A673 (cell line): Measurements from ENCODE around the gene SH3BP2. TPM values are rescaled to one million over a fixed set of nuclear protein-coding genes. Genes with fewer than 3 reads are reported as not detected.

ENCODE experiments used
- BruUV-seq: library from RNA; stranded (reverse); fragments of 400-500 nt; replicated peaks from 2 replicates; lab custom pipeline; 2021; lab: Mats Ljungman, UMichigan
- CTCF ChIA-PET: fragments of 300-600 bp; sonication (Branson Sonifier 250); formaldehyde crosslinking; loops from one replicate; lab custom pipeline; 2022; ENCODE audit warnings: antibody characterized with exemption; lab: Charles Lee
- POLR2A ChIA-PET: fragments of 300-600 bp; sonication (Branson Sonifier 250); formaldehyde crosslinking; loops from one replicate; lab custom pipeline; 2022; ENCODE audit warnings: antibody characterized with exemption; ENCODE audit not compliant: low non-redundant PET; lab: Charles Lee
- DNase-seq: peaks from one replicate; pipeline ENCODE4 v3.0.0-alpha.2; 2015; ENCODE audit warnings: low spot score
- H3K27ac ChIP-seq: fragments of 200-600 bp; sonication (generic); 2 replicates; pipeline ENCODE4 v1.5.1; 2016; ENCODE audit warnings: mixed run types, low read depth, mild to moderate bottlenecking, mixed read lengths, antibody characterized with exemption, low read length; ENCODE audit not compliant: poor library complexity, severe bottlenecking
- H3K27me3 ChIP-seq: fragments of 200-600 bp; sonication (generic); replicated peaks from 2 replicates; pipeline ENCODE4 v1.6.1; 2017; ENCODE audit warnings: mixed run types, low read depth, mild to moderate bottlenecking, mixed read lengths, antibody characterized with exemption, low read length; ENCODE audit not compliant: insufficient read depth, poor library complexity
- H3K36me3 ChIP-seq: fragments of 200-600 bp; sonication (generic); 2 replicates; pipeline ENCODE4 v1.6.1; 2016; ENCODE audit warnings: mixed run types, mild to moderate bottlenecking, mixed read lengths, antibody characterized with exemption, low read length; ENCODE audit not compliant: insufficient read depth, poor library complexity, severe bottlenecking
- H3K4me1 ChIP-seq: fragments of 200-600 bp; sonication (generic); 2 replicates; pipeline ENCODE4 v1.6.1; 2017; ENCODE audit warnings: mixed run types, mild to moderate bottlenecking, mixed read lengths, antibody characterized with exemption, low read length; ENCODE audit not compliant: insufficient read depth, poor library complexity, severe bottlenecking
- H3K4me3 ChIP-seq: fragments of 200-600 bp; sonication (generic); 2 replicates; pipeline ENCODE4 v1.5.1; 2016; ENCODE audit warnings: low read depth, mixed run types, mild to moderate bottlenecking, mixed read lengths, low read length; ENCODE audit not compliant: poor library complexity, severe bottlenecking
- H3K9me3 ChIP-seq: fragments of 200-600 bp; sonication (generic); 2 replicates; pipeline ENCODE4 v1.6.1; 2016; ENCODE audit warnings: mixed run types, low read depth, mild to moderate bottlenecking, mixed read lengths, antibody characterized with exemption, low read length; ENCODE audit not compliant: poor library complexity, severe bottlenecking
- CTCF ChIP-seq: fragments of 300-800, 200-600 bp; sonication (generic); conservative IDR thresholded peaks from 2 replicates; pipeline ENCODE4 v1.5.1; 2017; ENCODE audit warnings: low read depth, mild to moderate bottlenecking, antibody characterized with exemption, low read length, moderate library complexity, mixed read lengths
- EZH2 ChIP-seq: fragments of 200-600 bp; sonication (generic); IDR thresholded peaks from 2 replicates; pipeline ENCODE4 v1.6.1; 2017; ENCODE audit warnings: borderline replicate concordance, low read depth, mild to moderate bottlenecking, mixed read lengths, antibody characterized with exemption, low read length; ENCODE audit not compliant: poor library complexity, severe bottlenecking
- intact Hi-C: fragments of 100-400 bp; cut with micrococcal nuclease; formaldehyde crosslinking; loops from one replicate; pipeline ENCODE4 v1.10.0; 2022; ENCODE audit not compliant: unreplicated experiment
- total RNA-seq: library from RNA; stranded (reverse); gene quantifications from 2 replicates; pipeline ENCODE4 v1.2.3, GENCODE V29; 2021

The SH3BP2 gene
- total RNA-seq, 1 experiment from 2014 or later: 34.4 TPM

- no peak for DNase-seq
- ChIA-PET CTCF (no interaction called here), POLR2A (no interaction called here)
- TF ChIP-seq EZH2 (no peak), CTCF (no peak)
- intact Hi-C loops: no loop called here
- Histone ChIP-seq H3K9me3 (no peaks in the 10 kb centered on the region), H3K4me1 (no peaks in the 10 kb centered on the region), H3K4me3 (no peak overlapping the region), H3K27ac (no peak overlapping the region), H3K36me3 (peaks cover 27% of the 10 kb centered on the region), H3K27me3 (no peaks in the 10 kb centered on the region)
- no TSS peak for BruUV-seq
These were observed 34.4 kb downstream of the SH3BP2 start for GRCh38 chr4:2827071-2827873.

- no peak overlapping the region for H3K27ac ChIP-seq
- no TSS peak for BruUV-seq
- intact Hi-C loops: no loop called here
- no peaks in the 10 kb centered on the region for H3K27me3 ChIP-seq
- peaks cover 29% of the 10 kb centered on the region for H3K36me3 ChIP-seq
- ChIA-PET POLR2A (no interaction called here), CTCF (no interaction called here)
- no peak for DNase-seq
- H3K4me1 ChIP-seq: no peaks in the 10 kb centered on the region
- H3K4me3 ChIP-seq: no peak overlapping the region
- no peak for TF ChIP-seq EZH2
- no peak for TF ChIP-seq CTCF
- H3K9me3 ChIP-seq: no peaks in the 10 kb centered on the region
These were observed 35.2 kb downstream of the SH3BP2 start for GRCh38 chr4:2827874-2828751.

- Histone ChIP-seq H3K9me3 (no peaks in the 10 kb centered on the region), H3K4me1 (no peaks in the 10 kb centered on the region), H3K27ac (no peak overlapping the region), H3K36me3 (peaks cover 27% of the 10 kb centered on the region), H3K4me3 (no peak overlapping the region), H3K27me3 (no peaks in the 10 kb centered on the region)
- DNase-seq: no peak
- TF ChIP-seq CTCF (no peak), EZH2 (no peak)
- intact Hi-C loops: no loop called here
- CTCF ChIA-PET: no interaction called here
- BruUV-seq: no TSS peak
- POLR2A ChIA-PET: no interaction called here
These were observed 35.9 kb downstream of the SH3BP2 start for GRCh38 chr4:2828758-2829181.
